Stimulated activated CD4-positive, alpha-beta T cell treated with anti-CD3 and anti-CD28 coated beads, Interleukin-4, amount 100 ng/mL, for 48 hours (primary cell): ENCODE data around the gene RRP7A.
"Not testable (repeated sequence)": the region's sequence is repeated elsewhere in the genome, so short reads cannot be mapped to it uniquely, and the experiment has no call there.

Experiments
- DNase-seq, 2 donors: peaks; one replicate each; pipeline ENCODE4 v3.0.0-alpha.2; 2020; ENCODE audit warnings: low read depth in 2 of 2

Gene RRP7A

DNA sequence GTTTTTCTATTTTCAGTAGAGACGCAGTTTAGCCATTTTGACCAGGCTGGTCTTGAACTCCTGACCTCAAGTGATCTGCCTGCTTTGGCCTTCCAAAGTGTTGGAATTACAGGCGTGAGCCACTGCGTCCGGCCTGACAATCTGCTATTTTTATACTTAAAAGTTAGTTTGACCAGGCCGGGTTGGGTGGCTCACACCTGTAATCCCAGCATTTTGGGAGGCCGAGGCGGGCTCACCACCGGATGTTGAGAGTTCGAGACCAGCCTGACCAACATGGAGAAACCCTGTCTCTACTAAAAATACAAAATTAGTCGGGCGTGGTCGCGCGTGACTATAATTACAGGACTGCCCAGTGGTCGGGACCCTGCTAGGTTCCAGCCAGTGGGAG lies 19.8 kb downstream of the RRP7A start:
- not testable (repeated sequence) for DNase-seq

GRCh38 chr22:42495533-42496141 lies 24.0 kb downstream of the RRP7A start:
- DNase-seq: not testable (repeated sequence)

GRCh38 chr22:42493393-42493792 lies 26.2 kb downstream of the RRP7A start:
- no peak for DNase-seq

- no peak for DNase-seq
These were observed 27.3 kb downstream of the RRP7A start for GRCh38 chr22:42492323-42492690.

GRCh38 chr22:42490243-42490832 lies 29.3 kb downstream of the RRP7A start:
- no peak for DNase-seq

GRCh38 chr22:42489000-42489399 lies 30.6 kb downstream of the RRP7A start:
- no peak for DNase-seq

DNA sequence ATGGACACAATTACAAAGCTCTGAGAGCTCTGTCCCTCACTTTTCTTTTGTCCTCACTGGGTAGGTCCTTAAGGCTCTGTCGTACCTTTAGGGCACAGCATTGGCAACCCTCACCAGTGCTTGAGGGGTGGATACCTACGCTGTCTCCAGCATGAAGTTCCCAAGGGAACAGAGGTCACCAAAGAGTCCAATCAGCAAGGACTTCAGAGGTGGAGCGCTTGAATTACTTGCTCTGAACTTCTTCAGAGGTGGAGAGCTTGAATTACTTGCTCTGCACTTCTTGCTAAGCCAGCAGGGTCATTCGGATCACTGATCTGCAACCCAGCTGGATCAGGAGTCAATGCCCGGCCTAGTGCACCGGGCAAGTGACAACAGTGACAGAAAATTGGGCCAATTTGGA lies 35.1 kb downstream of the RRP7A start:
- DNase-seq: no peak

- DNase-seq: not testable (repeated sequence)
These were observed 35.9 kb downstream of the RRP7A start for GRCh38 chr22:42483610-42484223.

DNA sequence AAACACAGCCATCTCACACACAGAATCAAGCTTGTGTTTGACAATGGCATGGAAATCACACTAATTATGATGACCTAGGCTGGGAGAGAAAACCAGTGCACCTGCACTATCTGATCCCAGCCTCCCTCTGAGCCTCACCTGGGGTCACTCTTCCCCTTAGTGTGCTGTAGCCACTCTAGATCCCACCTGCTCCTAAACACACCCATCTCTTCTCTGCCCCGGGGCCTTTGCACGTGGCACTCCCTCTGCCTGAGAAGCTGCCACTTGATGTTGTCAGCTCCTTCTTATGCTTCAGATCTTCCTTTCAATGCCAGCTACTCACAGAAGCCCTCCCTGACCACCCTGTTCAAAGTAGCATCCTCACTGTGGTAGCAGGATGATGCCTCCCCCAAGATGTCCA lies 44.5 kb downstream of the RRP7A start:
- no peak for DNase-seq

DNA sequence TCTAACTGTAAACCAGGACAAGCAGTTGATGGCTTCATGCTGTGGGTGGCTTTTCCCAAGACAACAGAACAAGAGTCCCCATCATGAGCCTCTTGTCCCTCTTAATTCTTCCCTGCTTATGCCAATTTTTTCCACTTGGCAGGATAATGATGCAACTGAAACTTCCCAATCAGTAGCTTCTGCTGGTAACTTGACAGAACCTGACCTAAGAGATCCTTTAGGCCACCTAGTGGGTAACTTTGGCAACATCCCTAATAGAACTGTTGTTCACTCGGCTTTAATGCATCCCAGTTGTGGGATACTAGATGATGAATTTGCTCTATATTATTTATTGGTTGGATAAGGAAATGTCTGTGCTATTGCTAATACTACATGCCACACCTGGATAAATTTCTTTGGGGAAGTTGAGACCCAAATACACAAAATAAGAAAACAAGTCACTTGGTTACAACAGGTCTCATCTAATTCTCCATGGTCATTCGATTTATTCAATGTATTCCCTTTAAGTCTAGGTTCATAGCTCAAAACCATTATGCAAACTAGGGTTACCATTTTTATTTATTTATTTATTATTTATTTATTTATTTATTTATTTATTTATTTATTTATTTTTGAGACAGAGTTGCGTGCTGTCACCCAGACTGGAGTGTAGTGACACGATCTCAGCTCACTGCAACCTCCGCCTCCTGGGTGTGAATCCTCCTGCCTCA lies 46.0 kb downstream of the RRP7A start:
- peak in 1 of 2 donors; percentile 9 for DNase-seq

DNA sequence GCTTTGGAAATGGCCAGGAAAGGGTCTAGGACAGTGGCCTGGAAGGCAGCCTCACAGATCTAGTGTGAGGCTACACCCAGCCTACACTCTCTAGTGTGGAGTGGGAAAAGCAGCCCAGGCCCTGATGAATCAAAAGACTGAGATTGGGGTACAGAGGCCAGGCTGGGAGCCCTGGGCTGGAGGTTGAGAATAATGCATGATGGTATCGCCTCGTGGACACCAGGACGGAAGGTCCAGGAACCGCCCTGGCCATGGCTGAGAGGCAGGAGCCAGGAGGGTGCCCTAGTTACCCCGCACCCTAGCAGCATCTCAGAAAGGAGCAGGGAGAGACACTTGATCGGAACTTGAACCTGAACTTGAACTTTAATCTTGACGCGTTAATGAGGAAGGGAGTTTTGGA lies 46.9 kb downstream of the RRP7A start:
- no peak for DNase-seq

- DNase-seq: no peak
These were observed 48.2 kb downstream of the RRP7A start for GRCh38 chr22:42471441-42471840.

DNA sequence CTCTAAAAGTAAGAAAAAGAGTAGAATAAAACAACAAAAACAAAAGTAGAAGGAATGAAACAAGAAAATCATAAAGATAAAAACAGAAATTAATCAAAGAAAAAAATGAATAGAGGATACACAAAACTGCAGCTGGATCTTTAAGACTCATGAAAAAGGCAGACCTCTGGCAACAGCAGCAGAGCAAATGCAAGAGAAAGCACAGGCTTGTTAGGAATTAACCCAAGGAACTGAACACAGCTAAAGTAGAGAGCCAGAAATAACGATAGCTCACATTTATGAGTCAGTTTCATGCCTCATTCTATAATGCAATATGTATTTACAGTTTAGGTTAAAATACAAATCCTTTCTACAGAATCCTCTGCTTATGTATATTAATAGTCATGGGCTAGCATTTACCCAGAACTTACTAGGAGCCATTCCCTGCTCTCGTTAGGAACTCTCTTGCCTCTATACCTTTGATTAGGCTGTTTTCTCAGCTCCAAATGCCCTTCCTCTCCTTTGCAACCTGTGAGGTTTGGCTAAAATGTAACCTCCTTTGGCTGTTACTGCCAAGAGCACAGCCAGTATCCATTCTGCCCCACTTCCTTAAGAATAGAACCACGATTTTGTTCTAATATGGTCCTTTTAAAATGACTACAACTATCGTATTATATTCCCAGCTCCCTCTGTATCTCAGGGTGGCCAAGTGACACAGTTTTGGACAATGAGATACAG lies 49.1 kb downstream of the RRP7A start:
- DNase-seq: no peak

DNA sequence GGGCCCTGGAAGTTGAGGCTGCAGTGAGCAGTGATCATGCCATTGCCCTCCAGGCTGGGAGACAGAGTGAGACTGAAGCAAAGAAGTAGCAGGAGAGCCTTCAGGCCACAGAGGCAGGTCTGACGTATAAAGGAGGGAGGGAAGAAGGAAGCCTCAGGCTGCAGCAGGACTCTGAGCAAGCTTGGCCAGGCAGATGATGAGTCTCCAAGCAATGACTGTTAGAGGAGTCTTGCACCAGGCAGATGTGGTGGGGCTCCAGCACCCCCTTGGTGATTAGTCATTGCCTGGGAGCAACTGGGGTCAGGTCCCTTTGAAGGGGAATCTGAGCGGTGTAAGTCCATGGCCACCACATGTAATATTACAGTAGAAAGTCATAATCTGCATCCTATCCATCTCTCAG lies 50.8 kb downstream of the RRP7A start:
- DNase-seq: no peak

DNA sequence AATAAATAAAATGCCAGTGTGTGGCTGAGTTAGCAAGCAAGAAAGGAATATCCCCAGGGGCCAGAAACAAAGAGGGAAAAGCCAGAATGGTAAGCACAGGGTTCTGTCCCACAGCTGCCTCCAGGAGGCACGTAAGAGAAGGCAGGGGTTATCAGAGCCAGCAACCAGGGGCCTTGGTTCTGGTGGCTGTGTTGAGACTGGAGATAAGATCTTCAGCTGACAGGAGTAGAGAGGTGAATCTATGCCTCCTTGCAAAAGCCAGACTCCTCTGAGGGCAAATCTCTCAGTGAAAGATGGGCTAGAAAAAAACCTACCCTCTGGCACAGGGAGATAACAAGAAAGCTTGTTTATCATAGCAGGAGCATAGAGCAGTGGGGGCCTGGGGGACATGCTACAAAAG lies 57.6 kb downstream of the RRP7A start:
- DNase-seq: no peak

DNA sequence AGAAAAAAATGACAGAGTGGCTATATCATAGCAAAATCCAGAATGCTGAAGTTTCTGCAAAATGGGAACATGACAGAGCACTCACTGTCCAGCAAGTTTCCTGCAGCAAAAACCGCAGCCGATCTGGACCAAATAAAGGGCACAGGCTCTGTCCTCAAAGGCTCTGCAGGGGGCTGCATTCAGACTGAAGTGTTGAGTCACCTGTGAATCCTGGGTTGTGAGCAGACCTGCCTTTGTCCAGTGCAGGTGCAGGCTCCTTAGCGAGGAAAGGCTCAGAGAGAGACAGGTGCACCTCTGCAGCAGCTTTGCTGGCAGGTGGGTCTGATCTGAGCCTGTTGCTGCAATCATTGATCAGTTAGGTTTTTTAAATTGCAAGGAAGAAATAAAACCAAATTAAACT lies 58.1 kb downstream of the RRP7A start:
- DNase-seq: no peak
